Fibroblast of lung (primary cell): ENCODE data around the gene MCM5.

Experiments used
- EZH2 ChIP-seq: IDR thresholded peaks from 2 replicates; pipeline ENCODE4 v1.5.1; 2012; ENCODE audit warnings: low read length, control low read depth, mild to moderate bottlenecking; ENCODE audit errors: missing control alignments
- TF ChIP-seq, protein P1 (sequence below), 2 donors: IDR thresholded peaks in 1 of 2; conservative IDR thresholded peaks in 1 of 2; 1 replicate in 1 of 2; 2 replicates in 1 of 2; pipeline ENCODE4 v1.5.1; 2011 to 2012; ENCODE audit warnings: low read length in 2 of 2, control low read depth in 1 of 2, inconsistent platforms in 1 of 2, low read depth in 1 of 2, mild to moderate bottlenecking in 1 of 2

DNA sequence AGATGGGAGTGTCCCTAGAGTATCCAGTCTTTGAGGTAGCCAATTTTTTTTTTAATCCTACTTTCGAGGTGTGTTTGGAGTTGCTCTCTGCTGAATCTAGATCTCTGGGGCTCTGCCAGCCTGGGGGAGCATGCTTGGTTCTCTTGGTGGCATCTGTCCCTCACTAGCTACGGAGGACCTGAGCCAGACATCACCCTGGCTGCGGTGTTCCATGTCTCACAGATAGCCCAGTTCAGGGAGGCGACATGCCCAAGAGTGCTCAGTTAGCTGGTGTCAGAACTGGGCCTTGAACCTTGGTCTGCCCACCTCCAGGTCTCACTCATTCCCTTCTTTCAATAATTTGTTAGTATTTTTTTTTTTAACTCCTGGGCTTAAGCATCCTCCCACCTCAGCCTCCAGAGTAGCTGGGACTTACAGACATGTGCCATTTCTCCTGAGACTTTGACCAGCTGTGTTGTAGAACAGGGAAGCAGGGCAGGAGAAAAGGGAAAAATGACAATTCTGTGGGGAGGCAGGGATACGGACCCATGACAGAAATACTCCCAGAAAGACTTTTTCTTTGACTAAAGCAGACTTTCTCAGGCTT lies 18.4 kb upstream of the MCM5 start:
- TF ChIP-seq, protein P1, sequence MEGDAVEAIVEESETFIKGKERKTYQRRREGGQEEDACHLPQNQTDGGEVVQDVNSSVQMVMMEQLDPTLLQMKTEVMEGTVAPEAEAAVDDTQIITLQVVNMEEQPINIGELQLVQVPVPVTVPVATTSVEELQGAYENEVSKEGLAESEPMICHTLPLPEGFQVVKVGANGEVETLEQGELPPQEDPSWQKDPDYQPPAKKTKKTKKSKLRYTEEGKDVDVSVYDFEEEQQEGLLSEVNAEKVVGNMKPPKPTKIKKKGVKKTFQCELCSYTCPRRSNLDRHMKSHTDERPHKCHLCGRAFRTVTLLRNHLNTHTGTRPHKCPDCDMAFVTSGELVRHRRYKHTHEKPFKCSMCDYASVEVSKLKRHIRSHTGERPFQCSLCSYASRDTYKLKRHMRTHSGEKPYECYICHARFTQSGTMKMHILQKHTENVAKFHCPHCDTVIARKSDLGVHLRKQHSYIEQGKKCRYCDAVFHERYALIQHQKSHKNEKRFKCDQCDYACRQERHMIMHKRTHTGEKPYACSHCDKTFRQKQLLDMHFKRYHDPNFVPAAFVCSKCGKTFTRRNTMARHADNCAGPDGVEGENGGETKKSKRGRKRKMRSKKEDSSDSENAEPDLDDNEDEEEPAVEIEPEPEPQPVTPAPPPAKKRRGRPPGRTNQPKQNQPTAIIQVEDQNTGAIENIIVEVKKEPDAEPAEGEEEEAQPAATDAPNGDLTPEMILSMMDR (conservative IDR thresholded peaks at IDR 0.05 in 1 of 2, IDR thresholded peaks at IDR 0.05 in 1 of 2; ENCODE audit: low read depth in 1 of 2, low read length in 2 of 2), result no peak
- no peak for TF ChIP-seq EZH2
